BLaER1 (cell line): ENCODE measurements around the gene CLEC17A.
A peak's percentile ranks its signal among the peaks of the same experiment; 100 is the strongest.
"Not testable (repeated sequence)": the region's sequence is repeated elsewhere in the genome, so short reads cannot be mapped to it uniquely, and the experiment has no call there.

Experiments used
- H3K27ac ChIP-seq: shearing (Covaris generic); formaldehyde crosslinking; 2 replicates; pipeline ENCODE4 v1.8.1; 2022
- H3K27me3 ChIP-seq: shearing (Covaris generic); formaldehyde crosslinking; 2 replicates; pipeline ENCODE4 v1.8.1; 2022
- H3K36me3 ChIP-seq: shearing (Covaris generic); formaldehyde crosslinking; 2 replicates; pipeline ENCODE4 v1.8.1; 2022
- H3K4me1 ChIP-seq: shearing (Covaris generic); formaldehyde crosslinking; 2 replicates; pipeline ENCODE4 v1.8.1; 2022
- H3K4me2 ChIP-seq: shearing (Covaris generic); formaldehyde crosslinking; 2 replicates; pipeline ENCODE4 v1.8.1; 2022
- H3K4me3 ChIP-seq: shearing (Covaris generic); formaldehyde crosslinking; 2 replicates; pipeline ENCODE4 v1.8.1; 2022
- H3K9ac ChIP-seq: shearing (Covaris generic); formaldehyde crosslinking; 2 replicates; pipeline ENCODE4 v1.8.1; 2022
- H3K9me3 ChIP-seq: shearing (Covaris generic); formaldehyde crosslinking; 2 replicates; pipeline ENCODE4 v1.8.1; 2022
- H4K20me1 ChIP-seq: shearing (Covaris generic); formaldehyde crosslinking; 2 replicates; pipeline ENCODE4 v1.8.1; 2022
- Cebpa-rat ChIP-seq: shearing (Covaris generic); IDR thresholded peaks from 2 replicates; pipeline ENCODE4 v1.8.1; 2022

CLEC17A gene

DNA sequence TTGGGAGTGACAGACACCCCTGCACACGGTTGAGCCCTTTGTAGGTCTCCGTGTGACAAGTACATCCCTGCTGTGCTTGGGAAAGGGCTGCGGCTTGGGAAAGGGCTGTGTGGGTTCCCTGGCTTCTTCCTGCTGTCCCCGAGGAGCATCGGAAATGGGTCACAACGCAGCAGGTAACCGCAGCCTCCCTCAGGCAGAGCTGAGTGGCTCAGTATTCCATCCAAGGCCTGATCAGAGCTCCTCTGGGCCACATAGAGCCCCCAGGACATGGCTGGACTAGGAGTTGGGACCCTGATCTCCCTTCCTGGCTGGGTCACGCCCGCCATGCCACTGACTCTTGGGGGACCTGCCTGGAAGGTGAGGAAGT, 37.2 kb upstream of the CLEC17A start:
- Histone ChIP-seq H3K9me3 (no peaks in the 10 kb centered on the region), H3K4me2 (peak overlapping the region; percentile 89), H3K27me3 (no peaks in the 10 kb centered on the region), H3K4me3 (peak overlapping the region; percentile 48), H4K20me1 (peaks cover 51% of the 10 kb centered on the region), H3K4me1 (peaks cover 95% of the 10 kb centered on the region), H3K27ac (peak overlapping the region; percentile 50), H3K36me3 (peaks cover 22% of the 10 kb centered on the region; the same call in 1 of the 2 replicates), H3K9ac (peak overlapping the region; percentile 63)
- TF ChIP-seq Cebpa-rat, result no peak

DNA sequence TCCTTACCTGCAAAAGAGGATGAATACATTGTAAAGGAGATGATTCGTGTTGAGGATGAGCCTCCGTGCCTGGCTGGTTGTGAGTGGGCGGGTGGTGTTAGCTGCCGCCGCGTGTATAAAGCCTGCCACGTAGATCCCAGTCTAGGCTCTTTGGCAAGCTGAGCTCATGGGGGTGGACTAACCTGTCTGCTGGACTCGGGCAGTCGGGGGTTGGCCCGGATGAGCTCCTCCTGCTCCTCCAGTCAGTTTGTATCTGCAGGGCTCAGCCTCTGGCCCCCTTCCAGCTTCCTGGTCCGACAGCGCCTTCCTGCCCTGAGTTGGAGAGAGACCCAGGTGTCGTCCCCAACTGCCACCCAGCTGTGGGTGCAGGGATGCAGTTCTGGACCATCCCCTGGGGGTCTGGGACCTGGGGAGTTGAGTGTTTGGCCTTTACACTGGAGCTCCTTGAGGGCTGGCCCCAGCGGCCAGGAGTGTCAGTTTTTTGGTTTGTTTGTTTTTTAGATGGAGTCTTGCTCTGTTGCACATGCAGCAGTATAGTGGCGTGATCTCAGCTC, 32.6 kb upstream of the CLEC17A start:
- peak overlapping the region; percentile 76 for H3K27ac ChIP-seq
- H4K20me1 ChIP-seq, result peaks cover 48% of the 10 kb centered on the region
- peak overlapping the region; percentile 63 for H3K9ac ChIP-seq
- peak overlapping the region; percentile 89 for H3K4me2 ChIP-seq
- no peaks in the 10 kb centered on the region for H3K27me3 ChIP-seq
- H3K4me1 ChIP-seq, result peaks cover 99% of the 10 kb centered on the region
- peaks cover 28% of the 10 kb centered on the region for H3K36me3 ChIP-seq
- no peak for TF ChIP-seq Cebpa-rat
- peak overlapping the region; percentile 52 for H3K4me3 ChIP-seq
- no peaks in the 10 kb centered on the region for H3K9me3 ChIP-seq

DNA sequence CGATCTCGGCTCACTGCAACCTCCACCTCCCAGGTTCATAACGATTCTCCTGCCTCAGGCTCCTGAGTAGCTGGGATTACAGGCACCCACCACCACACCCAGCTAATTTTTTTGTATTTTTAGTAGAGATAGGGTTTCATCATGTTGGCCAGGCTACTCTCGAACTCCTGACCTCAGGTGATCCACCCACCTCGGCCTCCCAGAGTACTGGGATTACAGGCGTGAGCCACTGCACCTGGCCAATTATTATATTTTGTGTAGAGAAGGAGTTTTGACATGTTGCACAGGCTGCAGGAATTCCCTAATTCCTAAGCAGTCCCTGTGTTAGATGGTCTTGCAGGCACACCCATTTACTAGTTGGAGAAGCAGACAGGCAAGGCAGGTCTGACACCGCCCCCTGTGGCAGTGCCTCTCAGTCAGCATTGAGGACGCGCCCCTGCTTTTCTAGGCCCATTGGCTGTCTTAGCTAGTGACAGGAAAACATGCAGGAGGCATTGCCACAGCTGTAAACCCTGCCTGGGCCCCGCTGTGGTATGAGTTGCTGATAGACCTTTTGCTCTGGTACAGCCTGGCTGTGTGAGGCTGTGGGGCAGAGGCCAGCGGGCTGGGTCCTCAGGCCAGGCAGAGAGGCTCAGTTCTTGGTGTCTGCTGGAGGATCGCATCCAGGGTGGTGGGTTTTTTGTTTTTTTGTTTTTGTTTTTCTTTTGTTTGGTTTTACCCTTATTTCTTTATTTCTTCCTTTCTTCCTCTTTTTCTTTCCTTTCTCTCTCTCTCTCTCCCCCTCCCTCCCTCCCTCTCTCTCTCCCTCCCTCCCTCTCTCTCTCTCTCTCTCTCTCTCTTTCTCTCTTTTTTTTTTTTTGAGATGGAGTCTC, 31.5 kb upstream of the CLEC17A start:
- Histone ChIP-seq H3K36me3 (peaks cover 28% of the 10 kb centered on the region), H3K4me2 (peak overlapping the region; percentile 89), H3K4me1 (peaks cover 99% of the 10 kb centered on the region), H4K20me1 (peaks cover 47% of the 10 kb centered on the region), H3K27ac (peak overlapping the region; percentile 76), H3K9ac (peak overlapping the region; percentile 63; the same call in 1 of the 2 replicates)
- H3K27me3 ChIP-seq, H3K4me3 ChIP-seq, H3K9me3 ChIP-seq: not testable (repeated sequence)

DNA sequence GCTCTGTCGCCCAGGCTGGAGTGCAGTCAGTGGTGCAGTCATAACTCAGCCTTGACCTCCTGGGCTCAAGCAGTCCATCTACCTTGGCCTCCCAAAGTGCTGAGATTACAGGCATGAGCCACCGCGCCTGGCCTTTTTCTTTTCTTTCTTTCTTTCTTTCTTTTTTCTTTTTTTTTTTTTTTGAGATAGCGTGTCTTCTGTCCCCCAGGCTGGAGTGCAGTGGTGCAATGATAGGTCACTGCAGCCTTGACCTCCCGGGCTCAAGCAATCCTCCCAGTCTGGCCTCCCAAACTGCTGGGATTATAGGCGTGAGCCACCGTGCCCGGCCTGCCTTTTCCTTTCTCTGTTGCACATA, 30.9 kb upstream of the CLEC17A start:
- Histone ChIP-seq H3K27ac (peak overlapping the region; percentile 69), H3K4me1 (peaks cover 99% of the 10 kb centered on the region), H3K9ac (peak overlapping the region; percentile 70), H3K4me3 (0 out of 2 replicates have a peak overlapping the region, but pooled peaks have one; percentile 0), H3K4me2 (peak overlapping the region; percentile 89), H3K36me3 (peaks cover 28% of the 10 kb centered on the region), H4K20me1 (peaks cover 49% of the 10 kb centered on the region)
- H3K9me3 ChIP-seq, H3K27me3 ChIP-seq: not testable (repeated sequence)

DNA sequence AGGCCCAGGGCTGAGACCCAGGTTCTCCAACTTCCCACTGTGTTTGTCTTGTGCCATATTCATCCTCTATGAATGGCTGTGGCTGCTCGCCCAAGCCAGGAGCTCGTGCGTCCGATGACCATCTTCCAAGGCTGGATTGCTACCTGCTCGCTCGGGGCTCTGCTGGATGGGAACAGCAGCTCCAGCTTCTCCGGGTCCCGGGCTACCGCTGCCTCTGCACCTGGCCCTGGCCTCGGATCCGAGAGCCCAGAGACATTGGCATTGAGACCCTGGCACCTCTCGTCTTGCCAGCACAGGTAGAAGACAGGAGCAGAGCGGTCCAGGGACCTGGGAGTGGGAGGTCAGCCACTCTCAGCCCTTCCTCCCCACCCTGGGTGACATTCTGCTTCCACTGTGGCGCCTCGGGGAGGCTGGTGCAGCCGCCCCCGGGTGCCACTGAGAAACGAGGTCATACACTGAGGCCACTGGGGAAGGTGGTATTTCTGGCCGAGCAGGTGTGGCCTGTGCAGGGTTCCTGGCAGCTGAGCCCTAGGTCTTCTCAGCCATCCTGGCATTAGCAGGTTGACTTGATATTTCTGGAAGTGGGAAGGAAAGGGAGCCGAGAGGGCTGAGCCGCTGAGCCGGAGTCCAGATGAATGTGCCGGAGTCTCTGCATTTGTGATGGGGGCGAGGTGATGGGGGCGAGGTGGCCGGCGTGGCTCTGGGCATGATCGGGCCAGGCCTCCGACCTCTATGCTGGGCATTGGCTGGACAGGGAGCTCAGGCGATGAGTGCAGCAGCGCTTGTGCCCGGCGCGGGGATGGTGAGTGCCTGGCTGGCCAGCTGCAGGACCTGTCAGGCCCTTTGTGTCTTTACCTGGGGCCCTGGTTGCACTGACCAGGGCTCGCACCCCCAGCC, 29.6 kb upstream of the CLEC17A start:
- Histone ChIP-seq H3K27me3 (no peaks in the 10 kb centered on the region), H3K9ac (peak overlapping the region; percentile 70), H3K9me3 (no peaks in the 10 kb centered on the region), H3K36me3 (peaks cover 30% of the 10 kb centered on the region), H3K4me3 (no peak overlapping the region), H3K4me1 (peaks cover 99% of the 10 kb centered on the region), H3K27ac (peak overlapping the region; percentile 69), H3K4me2 (peak overlapping the region; percentile 89), H4K20me1 (peaks cover 59% of the 10 kb centered on the region)
- no peak for TF ChIP-seq Cebpa-rat

DNA sequence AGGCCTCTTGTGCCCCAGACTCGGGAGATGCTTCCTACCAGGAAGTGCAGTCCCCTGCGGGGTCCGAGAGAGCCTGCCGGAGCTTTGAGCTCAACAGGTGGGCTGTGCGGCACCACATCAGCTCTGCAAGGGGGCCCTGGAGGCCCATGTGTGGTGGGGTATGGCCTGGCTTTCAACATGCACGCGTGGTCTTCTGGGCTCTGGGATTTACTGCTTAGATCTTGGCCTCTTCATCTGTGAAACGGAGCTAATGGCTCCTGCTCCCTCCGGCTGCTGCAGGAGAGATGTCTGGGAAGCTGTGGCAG, 29.0 kb upstream of the CLEC17A start:
- H3K9me3 ChIP-seq, result no peaks in the 10 kb centered on the region
- TF ChIP-seq Cebpa-rat, result no peak
- peak overlapping the region; percentile 70 for H3K9ac ChIP-seq
- peak overlapping the region; percentile 69 for H3K27ac ChIP-seq
- no peak overlapping the region for H3K4me3 ChIP-seq
- H3K27me3 ChIP-seq, result no peaks in the 10 kb centered on the region
- peaks cover 99% of the 10 kb centered on the region for H3K4me1 ChIP-seq
- peak overlapping the region; percentile 89 for H3K4me2 ChIP-seq
- peaks cover 65% of the 10 kb centered on the region for H4K20me1 ChIP-seq
- H3K36me3 ChIP-seq, result peaks cover 24% of the 10 kb centered on the region

DNA sequence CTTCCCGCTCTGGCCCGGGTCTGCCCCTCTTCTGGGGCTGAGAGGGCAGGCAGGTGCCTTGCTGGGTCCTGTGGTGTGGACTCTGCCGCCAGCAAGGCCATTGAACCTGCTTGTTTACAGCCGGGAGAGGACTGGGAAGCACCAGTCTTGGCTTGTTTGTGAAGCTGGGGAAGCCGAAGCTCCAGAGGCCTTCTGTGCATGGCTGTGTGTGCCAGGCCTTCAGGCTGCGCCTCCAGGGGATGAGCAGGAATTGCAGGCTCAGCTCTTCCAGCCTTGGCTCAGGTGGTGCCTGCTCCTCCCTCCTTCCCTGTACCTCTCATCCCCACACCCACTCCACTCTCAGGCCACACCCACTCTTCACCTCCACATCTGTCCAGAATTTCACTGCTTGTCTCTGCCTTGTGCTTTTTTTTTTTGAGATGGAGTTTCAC, 28.5 kb upstream of the CLEC17A start:
- H4K20me1 ChIP-seq, result peaks cover 69% of the 10 kb centered on the region
- H3K27me3 ChIP-seq, result no peaks in the 10 kb centered on the region
- no peak for TF ChIP-seq Cebpa-rat
- H3K9me3 ChIP-seq, result no peaks in the 10 kb centered on the region
- H3K4me1 ChIP-seq, result peaks cover 99% of the 10 kb centered on the region
- H3K9ac ChIP-seq, result peak overlapping the region; percentile 70; the same call in 1 of the 2 replicates
- H3K4me3 ChIP-seq, result no peak overlapping the region
- peaks cover 19% of the 10 kb centered on the region for H3K36me3 ChIP-seq
- peak overlapping the region; percentile 69 for H3K27ac ChIP-seq
- peak overlapping the region; percentile 89 for H3K4me2 ChIP-seq

DNA sequence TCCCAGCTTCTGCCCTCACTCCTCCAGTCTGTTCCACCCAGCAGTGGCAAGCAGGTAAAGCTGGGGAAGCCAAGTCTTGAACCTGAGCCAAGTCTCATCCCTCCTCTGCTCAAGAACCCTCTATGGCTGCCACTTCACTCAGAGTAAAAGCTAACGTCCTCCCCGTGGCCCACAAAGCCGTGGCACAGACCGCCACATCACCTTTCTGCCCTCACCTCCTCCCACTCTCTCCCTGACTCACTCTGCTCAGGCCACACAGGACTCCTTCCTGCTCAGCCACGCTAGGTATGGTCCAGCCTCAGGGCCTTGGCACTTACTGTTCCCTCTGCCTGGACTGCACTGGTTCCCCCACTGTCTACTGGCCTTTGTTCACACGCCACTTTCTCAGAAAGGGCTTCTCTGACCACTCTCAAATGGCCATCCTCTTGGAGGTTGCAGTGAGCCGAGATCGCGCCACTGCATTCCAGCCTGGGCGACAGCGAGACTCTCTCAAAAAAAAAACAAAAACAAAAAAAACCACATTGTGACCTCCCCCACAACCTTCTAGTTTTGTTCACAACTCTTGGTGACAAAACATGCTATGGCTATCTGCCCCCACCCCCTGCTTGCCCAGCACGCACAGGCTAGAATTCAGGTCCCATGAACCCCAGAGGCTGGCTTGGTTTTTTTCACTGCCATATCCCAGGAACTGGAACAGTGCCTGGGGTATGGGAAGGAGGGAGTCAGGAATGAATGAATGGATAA, 26.8 kb upstream of the CLEC17A start:
- H3K27ac ChIP-seq, result no peak overlapping the region
- H3K4me2 ChIP-seq, result peak overlapping the region; percentile 56

DNA sequence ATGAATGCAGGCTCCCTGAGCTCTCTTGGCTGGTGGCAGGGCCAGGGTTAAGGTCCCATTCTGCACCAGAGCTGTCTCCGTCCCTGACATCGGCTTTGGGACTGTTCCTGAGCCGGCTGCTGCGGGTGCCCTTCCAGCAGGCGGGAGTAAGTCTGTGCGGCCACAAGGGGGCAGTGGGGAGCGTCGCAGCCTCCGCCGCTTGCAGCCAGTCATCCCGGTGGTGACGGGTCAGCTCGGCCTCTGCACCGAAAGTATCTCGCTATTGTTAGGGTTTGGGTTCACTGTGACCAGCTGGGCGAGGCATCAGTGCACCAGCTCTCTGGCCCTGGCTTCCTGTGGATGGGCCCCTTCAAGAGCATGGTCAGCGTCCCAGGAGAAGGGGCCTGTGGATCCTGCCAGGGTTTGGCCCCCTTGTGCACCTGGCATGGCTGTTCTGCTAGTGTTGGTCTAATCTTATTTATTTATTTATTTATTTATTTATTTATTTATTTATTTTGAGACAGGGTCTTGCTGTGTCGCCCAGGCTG, 26.2 kb upstream of the CLEC17A start:
- Histone ChIP-seq H3K4me3 (no peak overlapping the region), H3K9ac (no peak overlapping the region), H3K9me3 (no peaks in the 10 kb centered on the region), H3K4me1 (peaks cover 99% of the 10 kb centered on the region), H3K4me2 (peak overlapping the region; percentile 56), H3K36me3 (peaks cover 19% of the 10 kb centered on the region), H4K20me1 (peaks cover 84% of the 10 kb centered on the region), H3K27ac (no peak overlapping the region), H3K27me3 (no peaks in the 10 kb centered on the region)
- TF ChIP-seq Cebpa-rat, result no peak

More for the DNA sequence above, 26.8 kb upstream of the CLEC17A start:
- H3K36me3 ChIP-seq, result peaks cover 19% of the 10 kb centered on the region
- peaks cover 99% of the 10 kb centered on the region for H3K4me1 ChIP-seq
- peaks cover 78% of the 10 kb centered on the region for H4K20me1 ChIP-seq
- no peak overlapping the region for H3K4me3 ChIP-seq
- no peak for TF ChIP-seq Cebpa-rat
- H3K9ac ChIP-seq, result no peak overlapping the region
- H3K27me3 ChIP-seq, result no peaks in the 10 kb centered on the region
- H3K9me3 ChIP-seq, result no peaks in the 10 kb centered on the region
